Fibroblast of mammary gland (primary cell): ENCODE measurements around the gene ILK.

Source experiments
- DNase-seq: peaks from one replicate; pipeline ENCODE4 v3.0.0-alpha.2; 2010; ENCODE audit warnings: low read depth
- H3K4me3 ChIP-seq: 2 replicates; pipeline ENCODE4 v1.5.1; 2011; ENCODE audit warnings: low read depth, mild to moderate bottlenecking, low read length, moderate library complexity; ENCODE audit not compliant: control insufficient read depth
- CTCF ChIP-seq: conservative IDR thresholded peaks from 2 replicates; pipeline ENCODE4 v1.5.1; 2011; ENCODE audit warnings: low read depth, low read length, inconsistent platforms; ENCODE audit not compliant: control insufficient read depth, insufficient read depth

Gene ILK

GRCh38 chr11:6568191-6568918 lies 35.2 kb upstream of the ILK start:
- no peak overlapping the region for H3K4me3 ChIP-seq
- peak; percentile 71 for DNase-seq
- TF ChIP-seq CTCF, result no peak

DNA sequence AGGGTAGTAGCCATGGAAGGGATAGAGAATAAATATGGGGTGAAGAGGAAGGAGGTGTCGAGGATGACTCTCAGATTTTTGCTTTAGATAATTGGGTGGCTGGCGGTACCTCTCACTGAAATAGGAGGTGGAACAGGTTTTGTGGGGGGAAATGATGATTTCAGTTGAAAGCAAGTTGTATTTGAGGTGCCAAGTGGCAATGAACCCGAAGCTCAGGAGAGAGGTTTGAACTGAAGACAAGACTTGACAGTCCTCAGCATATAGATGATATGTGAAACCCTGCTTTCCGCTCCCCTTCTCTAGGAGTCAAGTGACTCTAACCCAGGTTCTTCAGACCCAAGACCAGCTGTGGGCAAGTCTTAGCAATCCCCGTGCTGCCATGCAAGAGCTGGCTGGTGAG lies 33.9 kb upstream of the ILK start:
- DNase-seq, result no peak
- H3K4me3 ChIP-seq, result no peak overlapping the region
- TF ChIP-seq CTCF, result no peak

- no peak for DNase-seq
- no peak for TF ChIP-seq CTCF
- H3K4me3 ChIP-seq, result no peak overlapping the region
Observed at GRCh38 chr11:6570691-6571427, 32.7 kb upstream of the ILK start.

DNA sequence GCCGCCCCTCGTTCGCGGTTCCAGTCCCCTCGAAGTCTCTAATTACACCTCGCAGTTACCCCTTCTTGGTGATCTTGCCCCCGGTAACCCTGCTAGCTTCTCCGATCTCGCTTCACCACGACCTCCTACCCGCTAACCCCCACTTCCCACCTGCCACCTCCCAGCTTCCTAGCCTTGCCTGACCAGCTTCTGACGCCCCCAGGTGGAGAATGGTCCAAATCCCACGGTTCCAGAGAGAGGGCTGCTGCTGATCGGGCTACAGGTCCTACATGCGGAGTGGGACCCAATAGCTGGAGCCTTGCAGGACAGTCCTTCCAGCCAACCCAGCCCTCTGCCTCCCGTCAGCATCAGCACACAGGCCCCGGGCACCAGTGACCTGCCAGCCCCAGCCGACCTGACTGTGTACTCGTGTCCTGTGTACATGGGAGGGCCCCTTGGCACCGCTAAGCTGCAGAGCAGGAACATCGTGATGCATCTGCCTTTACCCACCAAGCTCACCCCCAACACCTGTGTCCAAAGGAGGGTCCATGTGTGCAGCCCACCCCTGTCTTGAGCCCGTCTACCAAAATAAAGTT lies 32.1 kb upstream of the ILK start:
- TF ChIP-seq CTCF, result no peak
- no peak for DNase-seq
- H3K4me3 ChIP-seq, result no peak overlapping the region

DNA sequence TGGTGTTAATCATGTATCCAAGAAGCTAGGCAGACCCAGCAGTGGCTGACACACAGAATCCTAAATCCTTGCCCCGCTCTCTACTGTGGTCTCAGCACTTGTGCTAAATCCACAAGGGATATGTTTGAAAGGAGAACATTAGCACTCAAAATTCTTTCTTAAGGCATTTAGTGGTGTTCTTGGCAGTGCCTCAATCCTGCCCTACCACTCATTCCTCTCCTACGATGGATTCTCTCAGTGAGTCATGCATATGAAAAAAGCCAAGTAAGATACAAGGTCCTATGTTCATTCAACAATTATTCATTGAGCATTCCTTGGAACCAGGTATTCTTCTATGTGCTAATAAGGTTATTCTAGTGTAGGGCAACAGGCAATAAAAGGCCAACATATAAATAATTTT lies 31.4 kb upstream of the ILK start:
- TF ChIP-seq CTCF, result no peak
- peak; percentile 83 for DNase-seq

GRCh38 chr11:6574816-6575715 lies 28.5 kb upstream of the ILK start:
- no peak for DNase-seq
- TF ChIP-seq CTCF, result no peak
- H3K4me3 ChIP-seq, result no peak overlapping the region

More for the DNA sequence above, 31.4 kb upstream of the ILK start:
- H3K4me3 ChIP-seq, result no peak overlapping the region
